Mammary epithelial cell (primary cell): ENCODE data around the gene RPS6KA2.

ENCODE experiments used
- CTCF ChIP-seq, 2 donors: IDR thresholded peaks in 1 of 2; conservative IDR thresholded peaks in 1 of 2; 2 replicates each; pipeline ENCODE4 v1.5.1; 2011 to 2012; ENCODE audit warnings: inconsistent platforms in 2 of 2, low read length in 2 of 2, mild to moderate bottlenecking in 2 of 2, control low read depth in 1 of 2, low read depth in 1 of 2; ENCODE audit not compliant: insufficient read depth in 1 of 2; ENCODE audit errors: extremely low read depth in 1 of 2
- EZH2 ChIP-seq: IDR thresholded peaks from 2 replicates; pipeline ENCODE4 v1.6.1; 2012; ENCODE audit warnings: low read length, inconsistent platforms, borderline replicate concordance

DNA sequence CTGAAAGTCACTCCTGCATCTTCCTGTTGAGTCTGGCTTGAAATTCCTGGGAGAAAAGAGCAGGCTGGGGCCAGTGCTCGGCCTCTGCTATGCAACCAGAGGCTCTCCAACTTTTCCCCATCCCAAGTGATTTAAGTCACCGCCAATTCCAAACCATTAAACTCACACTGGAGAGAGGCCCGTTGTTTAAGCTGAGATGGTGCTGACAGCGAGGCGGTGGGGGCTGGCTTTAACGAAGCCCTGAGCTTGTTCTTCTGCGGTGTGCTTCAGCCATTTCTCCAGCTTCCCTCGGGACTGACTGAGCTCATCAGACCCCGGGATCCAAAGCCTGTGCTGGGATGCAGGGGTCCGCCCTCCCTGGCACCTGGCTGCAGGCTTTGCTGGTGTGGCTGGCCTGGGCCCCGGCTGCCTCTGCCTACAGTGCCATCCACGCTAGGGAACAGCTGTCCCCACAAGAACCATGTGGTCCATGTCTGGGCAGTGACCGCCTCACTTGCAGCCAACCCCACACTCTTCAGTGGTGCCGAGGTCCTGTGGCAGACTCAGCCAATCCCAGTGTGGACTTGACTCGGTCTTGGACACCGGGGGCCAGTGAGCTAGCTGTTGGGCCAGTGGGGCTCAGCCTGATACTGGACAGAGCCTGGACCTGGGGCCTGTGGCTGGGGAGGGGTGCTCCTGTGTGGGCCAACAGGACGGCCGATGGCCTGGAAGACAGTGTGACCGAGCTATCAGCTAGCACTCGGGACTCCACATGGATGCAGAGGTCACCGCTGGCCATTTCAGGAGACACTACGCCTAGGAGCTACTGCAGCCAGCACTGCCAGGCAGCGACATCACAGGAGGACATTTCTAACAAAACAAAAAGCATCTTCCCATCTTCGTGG lies 61.7 kb downstream of the RPS6KA2 start:
- TF ChIP-seq CTCF (conservative IDR thresholded peaks at IDR 0.05 in 1 of 2, IDR thresholded peaks at IDR 0.05 in 1 of 2; ENCODE audit: extremely low read depth in 1 of 2, insufficient read depth in 1 of 2, low read depth in 1 of 2, low read length in 2 of 2): no peak
- no peak for TF ChIP-seq EZH2
